ENCODE data around the gene CLTA.

The CLTA gene

DNA sequence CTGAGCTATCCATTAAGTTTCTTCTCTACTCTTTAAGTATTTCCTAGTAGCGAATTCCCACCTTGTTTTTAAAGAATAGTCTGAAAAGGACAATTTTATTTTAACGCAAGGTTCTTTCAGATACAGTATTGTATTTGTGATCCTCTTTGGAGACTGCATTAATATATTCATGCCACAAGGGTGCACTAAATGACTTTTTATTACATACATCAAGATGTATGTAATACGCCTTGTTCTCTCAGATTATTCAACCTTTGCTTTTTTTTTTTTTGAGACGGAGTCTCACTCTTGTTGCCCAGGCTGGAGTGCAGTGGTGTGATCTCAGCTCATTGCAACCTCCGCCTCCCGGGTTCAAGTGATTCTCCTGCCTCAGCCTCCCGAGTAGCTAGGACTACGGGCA is 57.3 kb downstream of the CLTA start:
- peak; percentile 59 for DNase-seq

GRCh38 chr9:36249189-36249588 is 58.5 kb downstream of the CLTA start:
- DNase-seq = no peak

- no peak for DNase-seq
These were observed 59.4 kb downstream of the CLTA start for GRCh38 chr9:36250079-36250478.

GRCh38 chr9:36251428-36251827 is 60.7 kb downstream of the CLTA start:
- DNase-seq = no peak

DNA sequence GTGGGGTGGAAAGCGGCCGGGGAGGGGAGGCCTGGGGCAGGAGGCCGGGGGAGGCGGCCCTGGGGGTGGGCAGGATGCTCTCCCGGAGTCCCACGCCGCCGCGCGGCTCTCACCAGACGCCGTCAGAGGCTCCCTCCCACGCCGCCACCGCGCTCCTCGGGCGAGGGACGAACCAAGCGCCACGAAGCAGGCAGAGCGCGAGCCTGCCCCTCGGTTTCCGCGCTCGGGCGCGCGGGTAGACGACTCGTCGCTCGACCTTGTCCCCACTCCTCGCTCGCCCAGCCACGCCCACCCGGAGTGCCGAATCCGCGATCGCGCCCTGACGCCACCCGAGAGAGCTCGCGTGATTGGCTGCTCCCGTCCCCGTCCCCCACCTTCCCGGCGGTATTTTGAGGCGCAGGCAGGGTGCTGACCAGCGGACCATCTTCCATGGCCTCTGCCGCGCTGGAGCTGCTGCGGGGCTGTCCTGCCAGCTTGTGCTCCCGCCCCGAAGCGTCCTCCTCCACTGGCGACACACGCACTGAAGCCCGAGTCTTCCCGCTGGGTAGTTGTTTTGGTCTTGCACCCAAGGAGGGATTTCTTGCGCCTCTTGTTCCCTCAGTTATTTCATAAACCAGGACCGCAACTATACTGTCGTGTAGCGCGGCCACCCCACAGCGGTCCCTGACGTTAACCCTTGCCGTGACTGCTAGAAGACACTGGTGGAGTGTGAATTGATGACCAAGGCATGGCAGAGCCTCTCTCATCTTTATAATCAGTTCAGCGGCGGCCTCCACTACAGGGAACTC is 67.7 kb downstream of the CLTA start, which contains the start of gene GNE:
Gene GNE (minus strand): TSS at position 241 of the 788 bp plus-strand sequence. CDS start 9,093 bp downstream, outside the sequence.
- DNase-seq = peak; percentile 90 to 91

GRCh38 chr9:36258996-36259533 is 68.3 kb downstream of the CLTA start:
- no peak for DNase-seq
